Gastrocnemius medialis (tissue), 4 donors: ENCODE measurements around the gene OTUD3.

ENCODE experiments used
- CTCF ChIP-seq, 5 experiments: fragments of 450-650 bp in 3 of 5; fragments of 200-600 bp in 2 of 5; sonication (generic) in 2 of 5; IDR thresholded peaks in 4 of 5; conservative IDR thresholded peaks in 1 of 5; 1 replicate in 4 of 5; 2 replicates in 1 of 5; pipeline ENCODE4 v1.5.1; 2016 to 2019; ENCODE audit warnings: antibody characterized with exemption in 5 of 5, mild to moderate bottlenecking in 3 of 5, moderate library complexity in 3 of 5
- POLR2A ChIP-seq, 2 donors: fragments of 450-650 bp; IDR thresholded peaks; one replicate each; pipeline ENCODE4 v1.6.1; 2017; ENCODE audit warnings: antibody characterized with exemption in 2 of 2, mild to moderate bottlenecking in 2 of 2, moderate library complexity in 2 of 2

- TF ChIP-seq POLR2A (IDR thresholded peaks at IDR 0.05) (no peak), CTCF (IDR thresholded peaks at IDR 0.05 in 4 of 5, conservative IDR thresholded peaks at IDR 0.05 in 1 of 5) (no peak)
These were observed 12.3 kb upstream of the OTUD3 start for GRCh38 chr1:19869929-19870328.
